Heart left ventricle (tissue), 13 donors: Measurements from ENCODE around the gene LPIN3.

Experiments
- POLR2A ChIP-seq, 2 donors: fragments of 450-650 bp; IDR thresholded peaks; one replicate each; pipeline ENCODE4 v1.6.1; 2017; ENCODE audit warnings: antibody characterized with exemption in 2 of 2, mild to moderate bottlenecking in 2 of 2, moderate library complexity in 2 of 2
- TF ChIP-seq, protein P1 (sequence below), 12 donors: fragments of 200-600 bp; sonication (generic) in 4 of 12; IDR thresholded peaks; one replicate each; pipeline versions ENCODE4 v1.5.0 to v1.8.0; 2018 to 2022; ENCODE audit warnings: antibody characterized with exemption in 12 of 12, mild to moderate bottlenecking in 5 of 12
- donor health status: ischemic (EF 13 %, LVEDD 7.1; RV severe dilation, severe dysfunction).
- donor health status: DM: no; HTN: yes; CAD: no.
- donor health status: DM: no; HTN: no; CAD: no.
- donor health status: ischemic (EF 25% LVEDD 6.9; RV normal size, moderate dysfunction).
- donor health status: ischemic (EF 25% LVEDD 5.7; RV mildly dilated, moderate dysfunction).
- donor health status: ischemic (EF 35%, LVEDD 5.7; RV mildly dilated, moderate dysfunction).
- donor health status: nonischemic (EF 11% LVEDD 7.7; RV severe dilation, severe dysfunction).
- donor health status: DM: yes; HTN: yes; CAD: no.
- donor health status: PGD.
- donor health status: ischemic (EF 29% LVEDD 5.4; RV normal size, mild dysfunction).
- donor health status: nonischemic (EF 23%, LVEDD 6.1; RV moderate dilation, normal function).

DNA sequence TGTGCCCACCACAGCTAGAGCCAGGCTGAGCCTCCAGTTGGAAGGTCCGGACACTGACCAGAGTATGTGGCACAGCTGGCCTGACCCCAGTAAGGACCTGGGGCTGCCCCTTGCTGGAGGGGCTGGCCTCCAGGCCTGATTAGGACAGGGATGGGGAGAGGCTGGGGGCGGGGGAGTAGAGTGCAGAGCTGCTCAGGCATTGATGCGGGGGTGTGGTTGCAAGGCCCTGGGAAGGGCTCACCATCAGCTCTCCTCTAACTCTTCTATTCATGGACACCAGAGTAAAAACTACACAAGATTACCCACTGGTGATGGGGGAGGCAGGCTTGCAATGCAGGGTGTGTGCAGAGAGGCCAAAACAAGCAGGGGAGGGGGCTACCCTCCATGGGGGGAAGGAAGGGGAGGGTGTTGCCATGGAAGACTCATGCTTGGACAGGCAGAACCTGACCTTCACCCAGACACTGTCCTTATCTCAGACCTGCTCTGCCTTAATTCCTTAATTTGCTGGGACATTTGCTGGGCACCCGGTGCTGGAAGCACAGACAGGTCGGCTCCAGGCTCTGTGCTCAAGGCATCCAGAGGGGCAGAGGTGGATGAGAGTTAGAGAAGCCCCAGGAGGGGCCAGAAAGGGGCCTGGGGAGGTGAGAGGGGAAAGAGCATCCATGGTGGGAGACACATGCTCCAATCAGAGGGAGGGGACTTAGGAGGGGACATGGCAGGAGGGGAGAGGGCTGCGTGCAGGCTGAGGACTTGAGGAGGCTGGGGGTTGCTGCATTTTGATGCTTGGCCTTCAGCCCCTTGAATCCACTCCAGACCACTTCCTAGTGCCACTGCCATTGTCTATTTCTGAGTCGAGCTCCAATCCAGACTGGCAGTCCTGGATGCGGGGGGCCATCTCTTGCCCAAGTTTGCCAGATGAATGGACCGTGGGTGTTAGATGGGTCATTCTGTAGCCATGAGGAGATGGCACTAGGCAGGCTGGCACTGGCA, 33.6 kb downstream of the LPIN3 start:
- TF ChIP-seq POLR2A (IDR thresholded peaks at IDR 0.05), result no peak
- TF ChIP-seq, protein P1, sequence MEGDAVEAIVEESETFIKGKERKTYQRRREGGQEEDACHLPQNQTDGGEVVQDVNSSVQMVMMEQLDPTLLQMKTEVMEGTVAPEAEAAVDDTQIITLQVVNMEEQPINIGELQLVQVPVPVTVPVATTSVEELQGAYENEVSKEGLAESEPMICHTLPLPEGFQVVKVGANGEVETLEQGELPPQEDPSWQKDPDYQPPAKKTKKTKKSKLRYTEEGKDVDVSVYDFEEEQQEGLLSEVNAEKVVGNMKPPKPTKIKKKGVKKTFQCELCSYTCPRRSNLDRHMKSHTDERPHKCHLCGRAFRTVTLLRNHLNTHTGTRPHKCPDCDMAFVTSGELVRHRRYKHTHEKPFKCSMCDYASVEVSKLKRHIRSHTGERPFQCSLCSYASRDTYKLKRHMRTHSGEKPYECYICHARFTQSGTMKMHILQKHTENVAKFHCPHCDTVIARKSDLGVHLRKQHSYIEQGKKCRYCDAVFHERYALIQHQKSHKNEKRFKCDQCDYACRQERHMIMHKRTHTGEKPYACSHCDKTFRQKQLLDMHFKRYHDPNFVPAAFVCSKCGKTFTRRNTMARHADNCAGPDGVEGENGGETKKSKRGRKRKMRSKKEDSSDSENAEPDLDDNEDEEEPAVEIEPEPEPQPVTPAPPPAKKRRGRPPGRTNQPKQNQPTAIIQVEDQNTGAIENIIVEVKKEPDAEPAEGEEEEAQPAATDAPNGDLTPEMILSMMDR (IDR thresholded peaks at IDR 0.05), result no peak
